ENCODE results near the gene SLC6A16.

GRCh38 chr19:49290517-49290916 is 34.5 kb downstream of the SLC6A16 start:
- TF ChIP-seq CTCF (IDR thresholded peaks at IDR 0.05) = no peak
- no peak for TF ChIP-seq POLR2A (IDR thresholded peaks at IDR 0.05)
